T-helper 1 cell treated with Interleukin-12 subunit alpha and Interleukin-12 subunit beta and Interleukin-4 antibody, amounts not matched to agents 30 ng/mL and 1 ng/mL, for 36 hours (primary cell): ENCODE measurements around the gene VASH1. TPM values are rescaled to one million over a fixed set of nuclear protein-coding genes. Genes with fewer than 3 reads are reported as not detected.

ENCODE experiments used
- intact Hi-C: fragments of 100-400 bp; cut with micrococcal nuclease; formaldehyde crosslinking; loops from one replicate; pipeline ENCODE4 v1.15.1; 2024
- total RNA-seq: library from RNA; stranded (reverse); gene quantifications from 2 replicates; pipeline ENCODE4 v1.2.3, GENCODE V29; 2022

The VASH1 gene
- total RNA-seq, 1 donor from 2014 or later, result 5.0 TPM

DNA sequence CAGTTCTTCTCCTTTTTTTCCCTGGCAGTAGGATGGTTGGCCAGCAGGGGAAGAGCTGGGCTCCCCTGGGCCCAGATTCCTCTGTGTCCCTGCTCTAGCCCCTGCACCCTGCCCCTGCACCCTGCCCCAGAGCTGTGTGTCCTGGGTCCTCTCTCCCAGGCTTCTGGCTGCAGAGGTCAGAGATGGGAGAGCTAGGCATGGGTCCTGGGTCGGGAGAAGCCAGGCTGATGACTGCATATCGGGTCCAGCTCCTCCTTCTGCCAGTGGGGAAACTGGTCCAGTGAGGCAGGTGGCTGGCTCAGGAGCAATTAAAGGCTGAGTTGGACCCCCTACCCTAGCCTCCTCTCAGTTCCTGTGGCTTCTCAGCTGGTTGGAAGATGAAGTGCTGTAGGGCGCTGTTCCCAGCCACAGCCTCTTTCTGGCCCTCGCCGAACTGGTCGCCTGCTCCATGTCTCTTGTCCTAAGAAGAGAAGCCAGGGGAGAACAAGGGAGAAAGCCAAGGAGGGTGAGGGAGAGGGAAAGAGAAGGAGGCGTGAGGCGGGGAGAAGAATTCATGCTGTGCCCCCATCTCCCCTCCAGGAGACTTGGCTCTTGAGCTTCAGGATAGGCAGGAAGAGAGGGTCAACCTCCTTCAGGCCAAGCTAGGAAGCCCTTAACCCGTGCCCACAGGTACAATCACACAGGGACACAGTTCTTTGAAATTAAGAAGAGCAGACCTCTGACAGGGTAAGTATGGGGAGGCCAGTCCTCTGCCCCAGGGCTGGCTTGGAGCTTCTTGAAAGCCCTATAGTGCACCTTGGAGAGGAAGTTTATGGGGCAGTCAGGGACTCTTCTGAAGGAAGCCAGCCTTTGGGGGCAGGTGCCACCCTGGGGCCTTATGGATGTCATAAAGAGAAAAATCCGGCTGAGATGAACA is 9.5 kb downstream of the VASH1 start:
- intact Hi-C loops, result no loop called here

DNA sequence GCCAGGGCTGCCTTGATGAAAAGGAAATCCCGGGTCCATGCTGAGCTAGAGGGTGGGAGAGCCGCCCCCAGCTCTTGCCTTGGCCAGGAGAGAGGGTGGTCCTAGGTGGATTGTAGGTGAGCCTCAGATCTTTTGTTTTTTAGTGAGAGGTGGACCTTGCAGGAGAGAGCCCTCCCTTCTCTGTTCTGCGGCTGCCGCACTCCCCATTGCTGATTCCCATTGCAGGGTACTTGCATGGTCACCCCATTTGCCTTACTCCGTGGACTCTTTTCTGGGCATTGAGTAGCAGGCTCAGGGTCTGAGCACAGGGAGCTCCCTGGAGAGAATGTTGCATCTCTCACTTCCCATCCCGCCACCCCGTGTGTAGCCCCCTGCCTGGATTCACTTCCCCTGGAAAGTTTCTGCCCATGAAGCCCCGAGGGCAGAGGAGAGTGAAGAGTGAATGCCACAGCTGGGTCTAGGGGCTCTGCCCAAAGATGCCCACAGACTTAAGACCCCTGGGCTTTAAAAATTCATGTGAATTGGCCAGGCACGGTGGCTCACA is 10.2 kb downstream of the VASH1 start:
- intact Hi-C loops, result no loop called here

DNA sequence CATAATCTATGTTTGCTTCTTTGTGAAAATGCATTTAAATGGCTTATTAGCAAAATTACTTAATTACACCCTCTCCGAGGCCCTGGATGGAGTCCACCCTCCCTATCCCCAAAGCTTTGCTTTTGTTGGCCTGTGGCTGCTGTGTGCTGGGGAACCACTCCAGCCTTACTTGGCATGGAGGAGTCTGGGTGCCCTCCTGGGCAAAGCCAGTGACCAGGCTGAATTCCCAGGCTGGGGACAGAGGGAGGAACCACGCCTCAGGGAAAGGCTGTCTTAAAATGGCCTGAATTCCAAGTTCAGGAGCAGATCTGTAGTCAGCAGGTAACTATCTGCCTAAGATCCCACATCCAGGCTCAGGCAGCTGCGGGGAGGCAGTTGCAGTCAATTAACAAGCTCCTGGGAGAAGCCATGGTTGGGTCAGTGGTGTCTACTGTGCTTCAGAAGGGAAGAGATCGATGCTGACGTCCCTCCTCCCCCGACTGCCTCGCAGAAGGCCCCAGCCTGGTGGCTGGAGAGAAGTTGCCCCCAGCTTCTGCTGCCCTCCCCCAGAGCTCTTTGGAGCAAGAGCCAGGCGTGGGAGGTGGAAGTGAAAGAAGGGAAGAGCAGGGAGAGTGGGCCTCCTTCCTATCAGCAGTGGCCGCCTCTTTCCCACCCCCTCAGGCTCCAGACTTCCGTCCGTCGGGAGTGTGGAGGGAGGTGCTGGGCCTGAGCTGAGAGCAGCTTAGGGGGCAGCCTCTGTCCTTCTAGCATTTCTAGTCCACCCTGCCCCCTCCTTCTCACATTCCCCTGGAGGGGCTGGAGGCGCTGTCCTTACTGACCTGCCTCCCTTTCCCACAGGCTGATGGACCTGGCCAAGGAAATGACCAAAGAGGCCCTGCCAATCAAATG is 11.3 kb downstream of the VASH1 start:
- intact Hi-C loops, result no loop called here

DNA sequence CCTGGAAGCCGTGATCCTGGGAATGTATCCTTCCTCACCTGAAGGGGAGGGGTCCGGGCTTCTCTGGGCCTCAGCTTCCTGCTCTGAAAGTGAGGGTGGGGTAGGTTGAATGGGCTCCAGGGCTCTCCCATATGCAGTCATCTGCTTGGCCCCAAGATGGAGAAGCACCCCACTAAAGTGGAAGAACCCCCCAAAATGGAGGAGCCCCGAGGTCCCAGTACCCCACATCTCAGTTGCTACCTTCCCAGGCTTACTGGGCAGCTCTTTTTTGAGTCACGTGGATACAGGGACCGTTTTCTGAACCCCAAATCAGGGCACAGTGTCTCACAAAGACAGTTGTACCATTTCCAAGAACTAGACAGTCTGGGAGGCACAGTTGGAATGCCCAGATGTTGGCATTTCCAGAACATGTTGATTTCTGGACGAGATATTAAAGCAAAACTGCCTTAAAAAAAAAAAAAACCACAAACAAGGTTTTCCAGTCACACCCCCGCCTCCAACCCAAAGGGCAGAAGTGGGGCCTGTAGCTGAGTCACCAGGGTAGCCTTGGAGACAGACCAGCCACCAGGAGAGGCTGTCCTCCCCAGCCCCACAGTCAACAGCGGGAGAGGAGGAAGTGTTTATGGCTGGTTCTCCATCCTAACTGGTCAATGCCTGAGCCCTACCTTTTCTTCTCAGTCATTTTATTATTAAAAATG is 12.1 kb downstream of the VASH1 start:
- intact Hi-C loops, result no loop called here

DNA sequence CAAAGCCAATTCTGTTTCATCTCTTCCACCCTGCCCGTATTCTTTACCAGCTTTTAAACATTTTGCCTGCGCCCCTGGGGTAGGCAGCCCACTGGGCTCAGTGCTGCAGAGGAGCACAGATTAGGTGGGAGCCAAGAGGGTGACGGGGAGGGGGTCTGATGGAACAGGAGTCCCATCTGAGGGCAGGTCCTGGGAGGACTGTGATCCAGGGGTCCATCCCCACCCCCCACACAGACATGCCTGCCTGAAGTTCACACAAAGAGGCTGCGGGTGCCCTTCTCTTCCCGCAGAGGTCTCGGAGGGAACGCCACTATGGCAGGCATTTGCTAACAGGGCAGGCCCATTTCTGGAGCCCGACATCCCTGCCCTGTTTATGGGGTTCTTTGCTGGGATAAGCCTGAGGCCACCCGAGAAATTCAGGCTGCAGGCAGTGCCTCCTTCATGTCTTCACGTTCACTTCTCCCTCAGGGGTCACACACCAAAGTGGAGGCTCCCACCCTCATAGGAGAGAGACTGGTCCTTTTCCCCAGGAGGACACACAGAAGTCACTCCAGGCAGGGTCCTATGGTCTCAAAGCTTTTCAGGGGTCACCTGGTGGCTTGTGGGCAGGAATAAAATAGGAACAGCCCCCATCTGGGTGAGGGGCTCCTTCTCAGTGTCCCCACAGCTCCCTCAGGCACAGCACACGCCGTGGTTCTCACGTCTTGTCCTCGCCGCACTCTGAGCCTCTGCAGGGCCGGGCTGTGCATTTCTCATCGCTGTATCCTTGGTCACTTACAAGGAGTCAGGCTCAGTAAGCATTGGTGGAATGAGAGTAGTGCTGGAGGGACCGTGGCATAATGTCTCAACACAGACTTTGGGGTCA is 12.9 kb downstream of the VASH1 start:
- intact Hi-C loops, result no loop called here

DNA sequence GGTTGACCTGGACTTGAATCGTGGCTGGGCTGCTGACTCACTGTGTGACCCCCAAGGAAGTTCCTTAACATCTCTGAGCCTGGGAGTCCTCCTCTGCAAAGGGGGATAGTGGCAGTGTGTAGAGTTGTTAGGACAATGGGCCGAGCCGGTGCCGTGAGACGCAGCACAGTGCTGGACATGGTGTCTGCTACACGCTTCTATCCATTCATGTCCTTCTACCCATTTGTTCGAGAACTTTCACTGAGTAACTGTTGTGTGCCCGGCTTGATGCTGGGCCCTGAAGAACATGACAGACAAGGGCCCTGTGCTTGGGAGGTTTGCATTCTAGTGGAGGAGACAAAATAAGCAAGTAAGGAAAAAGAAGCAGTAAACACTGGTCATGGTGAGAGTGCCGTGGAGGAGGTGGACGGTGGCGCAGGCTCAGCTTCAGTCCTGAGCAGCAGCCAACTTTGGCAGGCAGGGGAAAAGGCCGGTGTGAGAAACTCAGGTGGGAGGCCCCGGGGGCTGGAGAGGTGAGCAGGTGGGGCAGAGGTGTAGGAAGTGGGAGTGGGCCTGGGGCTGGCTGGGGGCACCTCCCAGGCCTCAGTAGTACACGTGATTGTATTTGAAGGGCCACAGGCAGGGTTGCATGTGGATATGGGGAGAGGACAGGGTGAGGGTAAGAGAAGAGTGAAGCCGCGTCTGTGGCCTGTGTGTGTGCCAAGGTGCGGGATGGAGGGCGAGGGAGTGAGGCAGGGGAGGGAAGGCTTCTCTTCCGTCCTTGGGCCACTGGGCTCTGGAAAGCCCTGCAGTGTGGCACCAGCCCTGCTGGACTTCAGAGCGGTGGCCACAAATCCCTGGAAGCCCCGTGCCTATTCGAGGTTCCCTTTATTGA is 13.8 kb downstream of the VASH1 start:
- intact Hi-C loops, result no loop called here

DNA sequence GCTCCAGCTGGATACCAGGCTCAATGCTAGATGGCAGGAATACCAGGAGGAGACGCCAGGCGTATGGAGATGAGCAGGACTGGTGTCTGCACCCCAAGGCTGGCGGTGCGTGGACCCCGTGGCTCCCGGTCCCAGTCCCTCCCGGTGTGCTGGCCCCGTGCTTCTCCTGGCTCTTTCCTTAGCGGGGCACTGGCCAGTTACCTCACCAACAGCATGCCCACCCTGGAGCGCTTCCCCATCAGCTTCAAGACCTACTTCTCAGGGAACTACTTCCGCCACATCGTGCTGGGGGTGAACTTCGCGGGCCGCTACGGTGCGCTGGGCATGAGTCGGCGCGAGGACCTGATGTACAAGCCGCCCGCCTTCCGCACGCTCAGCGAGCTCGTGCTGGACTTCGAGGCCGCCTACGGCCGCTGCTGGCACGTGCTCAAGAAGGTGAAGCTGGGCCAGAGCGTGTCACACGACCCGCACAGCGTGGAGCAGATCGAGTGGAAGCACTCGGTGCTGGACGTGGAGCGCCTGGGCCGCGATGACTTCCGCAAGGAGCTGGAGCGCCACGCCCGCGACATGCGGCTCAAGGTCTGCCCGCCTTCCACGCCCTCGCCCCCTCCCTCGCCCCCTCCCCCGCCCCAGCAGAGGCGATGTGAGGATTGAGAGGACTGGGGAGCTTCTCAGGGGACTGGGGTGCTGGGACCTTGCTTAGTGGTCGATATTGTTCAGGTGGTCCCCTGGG is 14.6 kb downstream of the VASH1 start:
- intact Hi-C loops, result no loop called here

DNA sequence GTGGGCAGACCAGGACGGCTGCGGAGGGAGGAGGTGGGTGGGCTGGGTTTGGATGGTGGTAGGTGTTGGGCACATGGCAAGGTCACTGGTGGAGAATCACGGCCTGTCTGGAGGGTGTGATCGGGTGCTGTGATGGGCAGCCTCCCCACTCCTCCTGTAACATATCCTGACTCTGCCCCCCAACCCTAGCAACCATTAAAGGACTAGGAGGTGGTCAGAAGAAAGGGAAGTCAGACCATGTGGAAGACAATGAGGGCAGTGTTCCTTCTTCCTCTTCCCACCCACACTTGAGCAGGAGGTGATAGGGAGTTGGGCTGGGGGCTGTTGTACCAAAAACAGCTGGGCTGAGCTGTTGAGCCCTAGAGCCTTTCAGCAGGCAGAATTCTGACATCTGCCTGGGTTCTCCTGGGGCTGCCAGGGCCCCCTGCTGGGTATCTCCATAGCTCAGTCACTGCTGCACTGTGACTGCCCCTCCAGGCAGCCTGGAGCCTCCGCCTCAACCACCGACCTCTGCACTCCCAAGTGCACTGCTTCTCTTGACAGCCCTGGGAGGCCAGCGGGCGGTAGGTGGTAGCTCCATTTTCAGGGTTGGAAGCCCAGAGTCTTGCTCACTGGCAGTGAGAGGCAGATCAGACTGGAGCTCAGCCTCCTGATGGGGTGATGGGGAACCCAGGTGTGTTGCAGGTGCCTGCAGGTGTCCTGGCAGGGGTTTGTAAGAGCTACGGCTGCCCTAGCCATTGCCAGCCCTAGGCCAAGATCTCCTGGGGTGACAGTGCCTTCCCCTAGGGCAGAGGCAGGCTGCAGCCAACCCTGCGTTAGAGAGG is 15.4 kb downstream of the VASH1 start:
- intact Hi-C loops, result no loop called here

DNA sequence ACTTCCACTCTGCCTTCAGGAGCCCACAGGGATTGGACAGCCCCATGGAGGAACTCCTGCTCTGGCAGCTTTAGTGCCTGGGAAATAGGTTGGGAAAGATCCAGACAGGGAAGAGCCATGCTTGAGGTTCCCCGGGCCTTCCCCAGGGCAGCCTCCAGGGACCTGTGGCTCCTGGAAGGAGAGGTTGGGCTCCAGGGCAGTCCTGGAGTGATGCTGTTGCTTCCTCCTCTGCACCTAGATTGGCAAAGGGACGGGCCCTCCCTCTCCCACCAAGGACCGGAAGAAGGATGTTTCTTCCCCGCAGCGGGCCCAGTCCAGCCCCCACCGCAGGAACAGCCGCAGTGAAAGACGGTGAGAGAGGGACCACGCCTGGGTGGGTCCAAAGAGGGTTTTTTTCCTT is 16.5 kb downstream of the VASH1 start:
- intact Hi-C loops, result no loop called here

DNA sequence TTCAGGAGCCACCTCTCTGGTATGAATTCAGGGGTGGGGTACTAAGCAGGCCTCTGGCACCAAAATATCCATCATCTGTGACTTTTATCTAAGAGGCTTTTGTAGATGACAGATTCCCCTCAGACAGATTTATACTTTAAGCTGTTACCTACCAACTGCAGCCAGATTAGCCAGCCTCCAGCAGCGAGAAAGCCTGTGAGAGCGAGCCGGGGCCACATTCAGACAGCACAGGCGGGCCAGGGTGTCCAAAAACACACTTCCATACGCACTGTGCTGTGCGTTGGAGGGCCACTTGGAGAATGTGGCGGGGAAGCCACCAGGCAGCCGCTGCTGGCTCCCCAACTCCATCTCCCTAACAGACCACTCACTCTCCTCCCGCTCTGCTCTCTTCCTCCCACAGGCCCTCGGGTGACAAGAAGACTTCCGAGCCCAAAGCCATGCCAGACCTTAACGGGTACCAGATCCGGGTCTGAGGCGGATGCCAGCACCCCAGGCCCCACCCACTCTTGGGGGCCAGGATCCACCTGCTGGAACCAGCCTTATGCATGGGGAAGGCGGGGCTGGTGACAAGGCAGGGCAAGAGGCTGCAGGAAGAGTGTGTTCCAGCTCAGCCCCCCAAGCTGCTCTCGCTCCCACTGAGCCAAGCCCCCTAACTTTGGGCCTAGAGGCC is 17.4 kb downstream of the VASH1 start:
- intact Hi-C loops, result no loop called here

DNA sequence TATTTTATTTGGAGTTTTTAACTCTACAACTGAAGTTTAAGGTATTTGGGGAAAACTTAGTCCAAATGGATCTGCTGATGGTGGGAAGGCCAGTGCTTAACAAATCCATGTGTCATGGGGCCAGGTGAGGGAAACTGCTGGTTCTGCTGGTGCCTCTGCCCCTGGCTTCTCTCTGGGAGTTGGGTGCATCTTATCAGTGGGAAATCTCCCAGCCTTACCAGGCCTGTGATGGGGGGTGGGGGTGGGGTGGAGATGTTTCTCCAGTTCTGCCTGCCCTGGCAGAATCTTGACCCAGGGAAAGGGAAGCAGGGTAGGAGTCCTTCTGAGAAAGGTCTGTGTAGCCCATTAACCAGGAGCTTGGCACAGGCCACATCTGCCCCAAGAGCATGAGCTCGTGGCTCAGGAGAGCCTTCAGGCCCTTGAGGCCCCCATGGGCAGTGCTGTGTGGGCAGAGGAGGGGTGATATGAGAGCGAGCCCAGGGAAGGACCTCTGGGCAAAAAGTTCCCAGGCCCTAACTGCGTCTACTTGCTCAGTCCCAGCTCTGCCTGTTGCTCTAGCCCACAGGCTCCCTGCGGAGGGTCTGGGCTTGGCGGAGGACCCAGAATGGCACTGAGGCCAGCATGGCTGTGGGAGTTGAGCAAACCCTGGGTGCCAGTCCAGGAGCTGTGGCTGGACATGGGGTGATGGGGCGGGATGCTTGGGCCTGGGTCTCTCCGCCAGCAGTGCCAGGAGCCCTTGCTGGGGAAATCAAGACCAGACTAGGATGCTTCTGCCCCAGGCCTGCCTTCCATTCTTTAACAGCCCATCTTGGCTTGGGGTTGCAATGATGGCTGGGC is 18.2 kb downstream of the VASH1 start:
- intact Hi-C loops, result no loop called here

DNA sequence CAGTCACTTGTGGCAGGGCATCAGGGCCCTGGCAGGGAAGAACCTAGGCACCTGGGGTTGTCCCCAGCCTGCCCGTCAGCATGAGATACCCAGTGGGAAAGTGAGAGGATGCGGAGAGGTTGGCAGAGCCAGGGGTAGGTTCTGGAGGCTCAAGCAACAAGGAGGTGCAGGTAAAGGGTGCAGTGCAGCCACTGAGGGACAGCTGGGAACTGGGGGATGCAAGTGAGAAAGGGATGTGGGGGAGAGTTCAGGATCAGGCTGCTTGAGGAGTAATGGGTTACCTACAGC is 18.7 kb downstream of the VASH1 start:
- intact Hi-C loops, result no loop called here

DNA sequence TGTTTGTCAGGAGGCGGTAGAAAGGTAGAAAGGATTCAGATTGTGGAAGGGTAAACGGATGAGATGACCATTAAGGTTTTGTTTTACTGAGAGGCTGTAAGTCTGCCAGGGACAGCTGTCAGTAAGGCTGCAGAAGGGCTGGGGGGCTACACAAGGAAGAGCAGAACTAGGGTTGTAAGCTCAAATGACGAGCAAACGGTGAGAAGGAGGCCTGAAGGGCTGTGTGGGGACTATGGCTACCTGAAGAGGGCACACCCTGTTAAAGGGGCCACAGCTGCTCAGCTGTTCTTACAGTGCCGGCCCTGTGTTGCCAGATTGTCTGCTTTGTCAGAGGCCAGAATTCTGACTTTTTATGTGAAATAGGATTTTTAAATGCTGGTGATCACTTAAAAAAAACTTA is 19.1 kb downstream of the VASH1 start:
- intact Hi-C loops, result no loop called here

DNA sequence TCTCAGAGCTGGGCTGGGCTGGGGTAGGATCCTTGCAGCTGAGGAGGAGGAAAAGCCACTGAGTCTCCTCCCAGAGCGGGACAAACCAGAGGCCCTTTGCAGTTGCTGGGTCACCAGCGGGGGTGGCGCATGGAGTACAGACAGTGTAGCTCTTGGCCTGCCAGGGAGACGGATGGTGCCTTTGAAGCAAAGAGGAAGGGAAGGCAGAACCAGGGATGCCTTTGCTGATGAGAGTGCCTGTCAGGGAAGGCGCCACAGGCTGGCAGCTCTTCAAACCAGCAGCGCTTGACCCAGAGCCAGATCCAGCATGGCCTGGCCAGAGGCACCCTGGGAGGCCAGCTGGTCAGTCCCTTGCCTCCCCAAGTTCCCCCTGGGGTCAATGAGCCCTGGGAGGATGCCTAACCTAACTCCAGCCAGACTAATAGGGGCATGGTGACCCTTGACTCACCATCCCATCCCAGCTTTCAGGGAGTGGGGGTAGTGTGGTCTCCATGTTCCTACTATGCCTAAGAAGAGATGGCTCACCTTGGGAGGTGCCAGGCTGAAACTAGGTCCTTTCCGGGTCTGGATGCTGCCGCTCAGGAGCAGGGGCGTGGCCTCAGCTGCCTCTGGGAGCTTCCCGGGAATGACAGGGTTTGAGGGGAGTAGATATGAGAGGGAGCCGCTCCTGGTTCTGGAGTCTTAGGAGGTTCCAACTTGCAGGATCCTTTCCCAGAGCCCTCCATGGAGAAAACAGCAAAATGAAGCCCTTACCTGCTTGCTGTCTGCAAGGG is 19.8 kb downstream of the VASH1 start:
- intact Hi-C loops, result no loop called here

DNA sequence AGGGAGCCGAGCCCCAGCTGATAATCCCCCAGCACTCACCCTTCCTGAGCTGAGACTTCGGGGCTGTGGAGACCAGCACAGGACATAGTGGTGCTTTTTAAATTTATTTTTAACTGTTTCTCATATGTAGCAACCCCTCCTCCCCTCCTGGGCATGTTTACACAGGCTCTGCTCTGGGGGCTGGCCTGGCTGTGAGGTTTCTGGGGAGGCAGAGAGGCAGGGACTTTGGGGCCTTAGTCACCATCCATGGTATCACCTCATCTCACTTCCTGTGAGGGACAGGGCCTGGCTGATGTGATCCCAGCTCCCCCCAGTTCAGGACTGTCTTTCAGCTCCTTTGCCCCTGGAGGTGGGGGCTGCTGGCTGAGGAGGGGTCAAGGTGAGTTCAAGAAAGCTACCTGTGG is 20.4 kb downstream of the VASH1 start:
- intact Hi-C loops, result loop anchor here (1.0 kb wide), 1 partner anchor 13 kb away; no protein-coding TSS in a partner anchor
